CD8-positive, alpha-beta memory T cell (primary cell): ENCODE measurements around the gene ADAM29. TPM values are rescaled to one million over a fixed set of nuclear protein-coding genes. Genes with fewer than 3 reads are reported as not detected.
"Not testable (repeated sequence)": the region's sequence is repeated elsewhere in the genome, so short reads cannot be mapped to it uniquely, and the experiment has no call there.

Source experiments
- CTCF ChIA-PET: fragments of 350-600 bp; sonication (Branson Sonifier 250); formaldehyde crosslinking; loops from one replicate; lab custom pipeline; 2021; ENCODE audit warnings: antibody characterized with exemption; lab: Charles Lee
- POLR2A ChIA-PET: fragments of 350-600 bp; sonication (Branson Sonifier 250); formaldehyde crosslinking; loops from one replicate; lab custom pipeline; 2021; ENCODE audit warnings: antibody characterized with exemption; lab: Charles Lee
- DNase-seq, 5 donors: peaks; one replicate each; pipeline versions ENCODE4 v3.0.0 to v3.0.0-alpha.2; 2020 to 2022; ENCODE audit warnings: mixed read lengths in 1 of 5
- H3K27ac ChIP-seq: one replicate; pipeline ENCODE4 v1.7.0; 2013; ENCODE audit warnings: low read depth, mild to moderate bottlenecking, low read length, moderate library complexity
- H3K27me3 ChIP-seq: 2 replicates; pipeline ENCODE4 v1.7.0; 2013; ENCODE audit warnings: low read length, mild to moderate bottlenecking; ENCODE audit not compliant: insufficient read depth, poor library complexity, severe bottlenecking
- H3K36me3 ChIP-seq: 2 replicates; pipeline ENCODE4 v1.7.0; 2013; ENCODE audit warnings: mild to moderate bottlenecking, low read length, moderate library complexity; ENCODE audit not compliant: insufficient read depth
- H3K4me1 ChIP-seq: 2 replicates; pipeline ENCODE4 v1.7.0; 2013; ENCODE audit warnings: mild to moderate bottlenecking, low read length, moderate library complexity; ENCODE audit not compliant: insufficient read depth
- H3K4me3 ChIP-seq: 2 replicates; pipeline ENCODE4 v1.7.0; 2013; ENCODE audit warnings: mild to moderate bottlenecking, low read length
- H3K9me3 ChIP-seq: 2 replicates; pipeline ENCODE4 v1.7.0; 2013; ENCODE audit warnings: mild to moderate bottlenecking, low read length
- H3K27ac Mint-ChIP-seq, 8 donors: one replicate each; pipeline ENCODE4 v1.8.0; 2020 to 2021; ENCODE audit warnings: mixed read lengths in 8 of 8, mild to moderate bottlenecking in 6 of 8, inconsistent platforms in 3 of 8, moderate library complexity in 3 of 8
- H3K27me3 Mint-ChIP-seq, 2 donors: one replicate each; pipeline ENCODE4 v1.8.0; 2020 to 2021; ENCODE audit warnings: mixed read lengths in 2 of 2, mild to moderate bottlenecking in 1 of 2, moderate library complexity in 1 of 2
- H3K36me3 Mint-ChIP-seq, 3 donors: one replicate each; pipeline ENCODE4 v1.8.0; 2020 to 2021; ENCODE audit warnings: mixed read lengths in 3 of 3, inconsistent platforms in 1 of 3, mild to moderate bottlenecking in 1 of 3
- H3K4me1 Mint-ChIP-seq, 3 donors: one replicate each; pipeline ENCODE4 v1.8.0; 2020 to 2021; ENCODE audit warnings: mixed read lengths in 3 of 3, inconsistent platforms in 1 of 3, mild to moderate bottlenecking in 1 of 3
- H3K4me3 Mint-ChIP-seq, 7 donors: one replicate each; pipeline ENCODE4 v1.8.0; 2020 to 2021; ENCODE audit warnings: mixed read lengths in 7 of 7, mild to moderate bottlenecking in 6 of 7, moderate library complexity in 4 of 7, inconsistent platforms in 2 of 7
- H3K9me3 Mint-ChIP-seq, 5 donors: one replicate each; pipeline ENCODE4 v1.8.0; 2020 to 2022; ENCODE audit warnings: mixed read lengths in 5 of 5, mild to moderate bottlenecking in 3 of 5, moderate library complexity in 2 of 5, inconsistent platforms in 1 of 5
- polyA plus RNA-seq: library from polyadenylated mRNA; unstranded; fragments of 300-500 nt; fragmentation: Illumina TruSeq; gene quantifications from one replicate; pipeline ENCODE4 v1.2.3, GENCODE V29; 2021
- total RNA-seq, 2 experiments: library from RNA; stranded (reverse); gene quantifications; one replicate each; pipeline ENCODE4 v1.2.3, GENCODE V29; 2021

ADAM29 gene
- total RNA-seq (not detected), polyA plus RNA-seq (0.53 TPM)

- CTCF ChIA-PET: no interaction called here
- no peak within 1 kb of the TSS for H3K4me3 Mint-ChIP-seq
Observed at GRCh38 chr4:174918058-174918457, at the start of gene ADAM29. ADAM29 (plus strand) TSS chr4:174918358; CDS start chr4:174975526, 57,168 bp downstream.

GRCh38 chr4:174869339-174869738 lies 48.8 kb upstream of the ADAM29 start:
- H3K4me3 Mint-ChIP-seq: no peak overlapping the region
- Histone ChIP-seq H3K9me3 (no peaks in the 10 kb centered on the region), H3K27me3 (no peaks in the 10 kb centered on the region), H3K36me3 (no peaks in the 10 kb centered on the region), H3K4me3 (no peak overlapping the region), H3K27ac (no peak overlapping the region), H3K4me1 (no peaks in the 10 kb centered on the region)
- POLR2A ChIA-PET: no interaction called here
- DNase-seq: no peak
- CTCF ChIA-PET: no interaction called here
- no peaks in the 10 kb centered on the region for H3K4me1 Mint-ChIP-seq
- peaks cover 0 to 13% (median 2%) of the 10 kb centered on the region in 5 donors for H3K9me3 Mint-ChIP-seq
- no peak overlapping the region for H3K27ac Mint-ChIP-seq
- H3K27me3 Mint-ChIP-seq: no peaks in the 10 kb centered on the region
- no peaks in the 10 kb centered on the region for H3K36me3 Mint-ChIP-seq

More at GRCh38 chr4:174918058-174918457, at the start of gene ADAM29:
- Mint-ChIP-seq H3K27ac (no peak within 1 kb of the TSS), H3K27me3 (no peaks in the 10 kb centered on the region), H3K4me1 (no peaks in the 10 kb centered on the region), H3K9me3 (peaks cover 0 to 34% (median 2%) of the 10 kb centered on the region in 5 donors), H3K36me3 (no peaks in the 10 kb centered on the region)
- POLR2A ChIA-PET: no interaction called here
- Histone ChIP-seq H3K27me3 (no peaks in the 10 kb centered on the region), H3K36me3 (no peaks in the 10 kb centered on the region), H3K9me3 (no peaks in the 10 kb centered on the region), H3K4me3 (no peak within 1 kb of the TSS), H3K27ac (no peak within 1 kb of the TSS), H3K4me1 (no peaks in the 10 kb centered on the region)
- DNase-seq: no peak

- H3K27me3 ChIP-seq: no peaks in the 10 kb centered on the region
- no peaks in the 10 kb centered on the region for H3K36me3 ChIP-seq
- DNase-seq: no peak
- Mint-ChIP-seq H3K27ac (no peak overlapping the region), H3K36me3 (no peaks in the 10 kb centered on the region), H3K4me1 (no peaks in the 10 kb centered on the region), H3K9me3 (peaks cover 0 to 13% (median 2%) of the 10 kb centered on the region in 5 donors), H3K4me3 (no peak overlapping the region), H3K27me3 (no peaks in the 10 kb centered on the region)
- H3K9me3 ChIP-seq: no peaks in the 10 kb centered on the region
- ChIA-PET CTCF (no interaction called here), POLR2A (no interaction called here)
- no peak overlapping the region for H3K4me3 ChIP-seq
- H3K4me1 ChIP-seq: no peaks in the 10 kb centered on the region
- H3K27ac ChIP-seq: no peak overlapping the region
Observed at GRCh38 chr4:174870311-174870710, 47.8 kb upstream of the ADAM29 start.

- H3K36me3 Mint-ChIP-seq: no peaks in the 10 kb centered on the region
- Histone ChIP-seq H3K4me1 (no peaks in the 10 kb centered on the region), H3K27me3 (no peaks in the 10 kb centered on the region), H3K9me3 (no peaks in the 10 kb centered on the region), H3K4me3 (no peak overlapping the region), H3K27ac (no peak overlapping the region), H3K36me3 (no peaks in the 10 kb centered on the region)
- H3K4me3 Mint-ChIP-seq: no peak overlapping the region
- no peaks in the 10 kb centered on the region for H3K4me1 Mint-ChIP-seq
- peaks cover 0 to 13% (median 2%) of the 10 kb centered on the region in 5 donors for H3K9me3 Mint-ChIP-seq
- ChIA-PET POLR2A (no interaction called here), CTCF (no interaction called here)
- H3K27me3 Mint-ChIP-seq: no peaks in the 10 kb centered on the region
- no peak for DNase-seq
- no peak overlapping the region for H3K27ac Mint-ChIP-seq
Observed at GRCh38 chr4:174871407-174871806, 46.8 kb upstream of the ADAM29 start.

- H3K36me3 ChIP-seq, H3K4me1 Mint-ChIP-seq, H3K27me3 Mint-ChIP-seq, H3K4me3 ChIP-seq, H3K27ac Mint-ChIP-seq, H3K27ac ChIP-seq, H3K27me3 ChIP-seq, H3K4me1 ChIP-seq, POLR2A ChIA-PET, DNase-seq, H3K9me3 ChIP-seq, H3K36me3 Mint-ChIP-seq, CTCF ChIA-PET, H3K4me3 Mint-ChIP-seq: not testable (repeated sequence)
- H3K9me3 Mint-ChIP-seq: peaks cover 0 to 23% (median 2%) of the 10 kb centered on the region in 5 donors
Observed at GRCh38 chr4:174873146-174873545, 45.0 kb upstream of the ADAM29 start.

- no peak overlapping the region for H3K27ac ChIP-seq
- Mint-ChIP-seq H3K27me3 (no peaks in the 10 kb centered on the region), H3K36me3 (no peaks in the 10 kb centered on the region), H3K4me3 (no peak overlapping the region), H3K4me1 (no peaks in the 10 kb centered on the region), H3K27ac (no peak overlapping the region), H3K9me3 (peaks cover 0 to 23% (median 2%) of the 10 kb centered on the region in 5 donors)
- H3K4me1 ChIP-seq: no peaks in the 10 kb centered on the region
- ChIA-PET CTCF (no interaction called here), POLR2A (no interaction called here)
- no peaks in the 10 kb centered on the region for H3K9me3 ChIP-seq
- no peaks in the 10 kb centered on the region for H3K36me3 ChIP-seq
- no peaks in the 10 kb centered on the region for H3K27me3 ChIP-seq
- DNase-seq: no peak
- no peak overlapping the region for H3K4me3 ChIP-seq
Observed at GRCh38 chr4:174873931-174874330, 44.2 kb upstream of the ADAM29 start.

- ChIA-PET CTCF (no interaction called here), POLR2A (no interaction called here)
- H3K9me3 ChIP-seq: no peaks in the 10 kb centered on the region
- no peak overlapping the region for H3K4me3 ChIP-seq
- DNase-seq: no peak
- Mint-ChIP-seq H3K9me3 (peaks cover 0 to 23% (median 2%) of the 10 kb centered on the region in 5 donors), H3K4me3 (no peak overlapping the region), H3K36me3 (no peaks in the 10 kb centered on the region), H3K27me3 (no peaks in the 10 kb centered on the region), H3K4me1 (no peaks in the 10 kb centered on the region), H3K27ac (no peak overlapping the region)
- H3K4me1 ChIP-seq: no peaks in the 10 kb centered on the region
- no peaks in the 10 kb centered on the region for H3K27me3 ChIP-seq
- H3K27ac ChIP-seq: no peak overlapping the region
- H3K36me3 ChIP-seq: no peaks in the 10 kb centered on the region
Observed at GRCh38 chr4:174874898-174875297, 43.3 kb upstream of the ADAM29 start.

GRCh38 chr4:174880001-174880400 lies 38.2 kb upstream of the ADAM29 start:
- Histone ChIP-seq H3K4me3 (no peak overlapping the region), H3K36me3 (no peaks in the 10 kb centered on the region), H3K4me1 (no peaks in the 10 kb centered on the region), H3K27me3 (no peaks in the 10 kb centered on the region), H3K27ac (no peak overlapping the region), H3K9me3 (no peaks in the 10 kb centered on the region)
- Mint-ChIP-seq H3K27ac (no peak overlapping the region), H3K36me3 (no peaks in the 10 kb centered on the region), H3K4me1 (no peaks in the 10 kb centered on the region), H3K9me3 (peaks cover 0 to 15% (median 2%) of the 10 kb centered on the region in 5 donors), H3K4me3 (no peak overlapping the region), H3K27me3 (no peaks in the 10 kb centered on the region)
- POLR2A ChIA-PET: no interaction called here
- CTCF ChIA-PET: no interaction called here
- no peak for DNase-seq
